B cell (primary cell): Measurements from ENCODE around the gene SCAND1. TPM values are rescaled to one million over a fixed set of nuclear protein-coding genes. Genes with fewer than 3 reads are reported as not detected.

ENCODE experiments used
- ATAC-seq: fragments of 200-7000 bp; cut with Tn5 transposase; one replicate; pipeline ENCODE4 v1.10.0; 2021; ENCODE audit warnings: low read depth, mild to moderate bottlenecking, moderate number of reproducible peaks, moderate library complexity
- CTCF ChIA-PET: fragments of 350-600 bp; sonication (Branson Sonifier 250); formaldehyde crosslinking; loops from one replicate; lab custom pipeline; 2021; ENCODE audit warnings: antibody characterized with exemption, inconsistent platforms; lab: Charles Lee
- POLR2A ChIA-PET: fragments of 350-600 bp; sonication (Branson Sonifier 250); formaldehyde crosslinking; loops from one replicate; lab custom pipeline; 2021; ENCODE audit warnings: antibody characterized with exemption; lab: Charles Lee
- DNase-seq: peaks from one replicate; pipeline ENCODE4 v3.0.0; 2013
- H2AFZ ChIP-seq: 2 replicates; pipeline ENCODE4 v1.6.1; 2012; ENCODE audit warnings: mild to moderate bottlenecking, low read depth, low read length; ENCODE audit not compliant: insufficient read depth, poor library complexity, severe bottlenecking
- H3K27ac ChIP-seq, 2 donors: 1 replicate in 1 of 2; 2 replicates in 1 of 2; pipeline ENCODE4 v1.5.1; 2012 to 2013; ENCODE audit warnings: low read length in 2 of 2, mild to moderate bottlenecking in 2 of 2, moderate library complexity in 1 of 2
- H3K27me3 ChIP-seq, 4 experiments: fragments of 200-600 bp in 1 of 4; sonication (generic) in 1 of 4; replicated peaks in 1 of 4; 1 replicate in 2 of 4; 2 replicates in 2 of 4; pipeline versions ENCODE4 v1.6.1 to v1.7.0; 2013 to 2016; ENCODE audit warnings: low read length in 3 of 4, mild to moderate bottlenecking in 2 of 4, mixed read lengths in 1 of 4, moderate library complexity in 1 of 4; ENCODE audit not compliant: insufficient read depth in 4 of 4, control insufficient read depth in 3 of 4; ENCODE audit errors: control extremely low read depth in 1 of 4
- H3K36me3 ChIP-seq, 2 experiments: replicated peaks in 1 of 2; 1 replicate in 1 of 2; 2 replicates in 1 of 2; pipeline versions ENCODE4 v1.6.1 to v1.7.1; 2013; ENCODE audit warnings: low read length in 1 of 2; ENCODE audit not compliant: insufficient read depth in 2 of 2, control insufficient read depth in 1 of 2; ENCODE audit errors: control extremely low read depth in 1 of 2, extremely low read depth in 1 of 2
- H3K4me1 ChIP-seq, 2 donors: fragments of 200-600 bp in 1 of 2; sonication (generic) in 1 of 2; 1 replicate in 1 of 2; 2 replicates in 1 of 2; pipeline versions ENCODE4 v1.5.1 to v1.6.1; 2013 to 2017; ENCODE audit warnings: low read length in 2 of 2; ENCODE audit not compliant: control insufficient read depth in 2 of 2, insufficient read depth in 2 of 2
- H3K4me2 ChIP-seq: replicated peaks from 2 replicates; pipeline ENCODE3; 2012; ENCODE audit warnings: mild to moderate bottlenecking, low read depth, low read length; ENCODE audit not compliant: poor library complexity, severe bottlenecking
- H3K4me3 ChIP-seq, 5 experiments: fragments of 200-600 bp in 1 of 5; sonication (generic) in 1 of 5; 1 replicate in 3 of 5; 2 replicates in 2 of 5; pipeline versions ENCODE4 v1.5.1 to v1.7.0; 2011 to 2016; ENCODE audit warnings: low read length in 4 of 5, mild to moderate bottlenecking in 4 of 5, low read depth in 2 of 5, control low read depth in 1 of 5, moderate library complexity in 1 of 5; ENCODE audit not compliant: insufficient read depth in 1 of 5; ENCODE audit errors: control extremely low read depth in 1 of 5, extremely low read depth in 1 of 5
- H3K79me2 ChIP-seq: fragments of 200-600 bp; sonication (generic); one replicate; pipeline ENCODE4 v1.6.0; 2016; ENCODE audit warnings: low read length; ENCODE audit not compliant: control insufficient read depth, insufficient read depth
- H3K9ac ChIP-seq: fragments of 200-600 bp; sonication (generic); 2 replicates; pipeline ENCODE4 v1.6.1; 2017; ENCODE audit warnings: mild to moderate bottlenecking, low read length, moderate library complexity
- H3K9me3 ChIP-seq, 3 donors: one replicate each; pipeline versions ENCODE4 v1.6.1 to v1.7.1; 2013; ENCODE audit warnings: low read length in 2 of 3; ENCODE audit not compliant: control insufficient read depth in 2 of 3, insufficient read depth in 1 of 3; ENCODE audit errors: control extremely low read depth in 1 of 3
- H4K20me1 ChIP-seq: 2 replicates; pipeline ENCODE4 v1.6.0; 2012; ENCODE audit warnings: mild to moderate bottlenecking, low read length; ENCODE audit not compliant: insufficient read depth, control insufficient read depth, poor library complexity, severe bottlenecking
- H3K27ac Mint-ChIP-seq: one replicate; pipeline ENCODE4 v1.8.0; 2021; ENCODE audit warnings: mixed read lengths
- H3K27me3 Mint-ChIP-seq: one replicate; pipeline ENCODE4 v1.8.0; 2021; ENCODE audit warnings: mixed read lengths
- H3K4me1 Mint-ChIP-seq: one replicate; pipeline ENCODE4 v1.8.0; 2021; ENCODE audit warnings: mixed read lengths
- H3K4me3 Mint-ChIP-seq: one replicate; pipeline ENCODE4 v1.8.0; 2021; ENCODE audit warnings: mixed read lengths
- H3K9me3 Mint-ChIP-seq: one replicate; pipeline ENCODE4 v1.8.0; 2022; ENCODE audit warnings: mixed read lengths; ENCODE audit not compliant: insufficient read depth
- EZH2 ChIP-seq: IDR thresholded peaks from 2 replicates; pipeline ENCODE4 v1.6.1; 2012; ENCODE audit warnings: borderline replicate concordance, low read depth, mild to moderate bottlenecking, moderate library complexity, low read length; ENCODE audit not compliant: insufficient read depth, poor library complexity, severe bottlenecking
- WGBS: methylation state at CpG from one replicate; pipeline ENCODE4 v1.1.5; 2013; ENCODE audit warnings: missing lambda C conversion rate; ENCODE audit not compliant: insufficient coverage; 5-methylcytosine and 5-hydroxymethylcytosine counted together
- intact Hi-C: fragments of 100-400 bp; cut with micrococcal nuclease; formaldehyde crosslinking; loops from one replicate; pipeline ENCODE4 v1.10.0; 2022
- polyA plus RNA-seq: library from polyadenylated mRNA; depleted of rRNA; stranded (reverse); fragments of >200 nt; gene quantifications from 2 replicates; pipeline ENCODE4 v1.2.3, GENCODE V29; 2012
- total RNA-seq, 2 donors: library from RNA; stranded (reverse); fragments of 120-200 nt in 1 of 2; gene quantifications; 1 replicate in 1 of 2; 2 replicates in 1 of 2; pipeline versions ENCODE4 v1.2.3 to v1.2.4, GENCODE V29; 2013 to 2022
- TF ChIP-seq, protein P1 (sequence below): fragments of 200-600 bp; IDR thresholded peaks from one replicate; pipeline ENCODE4 v1.8.0; 2022; ENCODE audit warnings: antibody characterized with exemption, mild to moderate bottlenecking

SCAND1 gene
- total and polyA plus RNA-seq, 2 donors (not counting 1 experiment from before 2014, with no cell fraction given) = 42.0 to 102 TPM

DNA sequence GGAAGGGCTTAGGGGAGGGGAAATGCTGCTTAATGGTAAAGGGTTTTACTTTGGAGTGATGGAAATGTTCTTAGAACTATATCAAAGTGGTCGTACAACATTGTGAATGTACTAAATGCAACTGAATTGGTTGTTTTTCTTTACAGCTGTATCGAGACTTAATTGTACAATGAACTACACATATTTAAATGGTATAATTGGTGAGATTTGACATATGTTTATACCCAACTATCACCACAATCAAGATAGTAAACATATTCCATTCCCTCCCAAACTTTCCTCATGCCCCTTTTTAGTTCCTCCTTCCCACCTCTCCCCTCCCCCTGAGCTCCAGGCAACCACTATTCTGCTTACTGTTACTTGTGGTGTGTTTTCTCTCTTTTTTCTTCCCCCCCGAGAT lies 44.0 kb downstream of the SCAND1 start:
- H3K27me3 Mint-ChIP-seq = no peaks in the 10 kb centered on the region
- WGBS = no CpG with 5 or more reads among the region's 3 CpGs
- H3K4me3 Mint-ChIP-seq = no peak overlapping the region
- Histone ChIP-seq H3K27me3 (no peaks in the 10 kb centered on the region), H3K4me3 (no peak overlapping the region), H3K9me3 (no peaks in the 10 kb centered on the region), H3K36me3 (peaks cover 0 to 63% of the 10 kb centered on the region in 2 experiments), H3K9ac (no peak overlapping the region), H3K27ac (no peak overlapping the region), H4K20me1 (peaks cover 28% of the 10 kb centered on the region), H3K4me2 (no peak overlapping the region), H3K4me1 (no peaks in the 10 kb centered on the region), H2AFZ (no peak overlapping the region), H3K79me2 (peaks cover 30% of the 10 kb centered on the region)
- intact Hi-C loops = no loop called here
- no peaks in the 10 kb centered on the region for H3K4me1 Mint-ChIP-seq
- no peak overlapping the region for H3K27ac Mint-ChIP-seq
- TF ChIP-seq, protein P1, sequence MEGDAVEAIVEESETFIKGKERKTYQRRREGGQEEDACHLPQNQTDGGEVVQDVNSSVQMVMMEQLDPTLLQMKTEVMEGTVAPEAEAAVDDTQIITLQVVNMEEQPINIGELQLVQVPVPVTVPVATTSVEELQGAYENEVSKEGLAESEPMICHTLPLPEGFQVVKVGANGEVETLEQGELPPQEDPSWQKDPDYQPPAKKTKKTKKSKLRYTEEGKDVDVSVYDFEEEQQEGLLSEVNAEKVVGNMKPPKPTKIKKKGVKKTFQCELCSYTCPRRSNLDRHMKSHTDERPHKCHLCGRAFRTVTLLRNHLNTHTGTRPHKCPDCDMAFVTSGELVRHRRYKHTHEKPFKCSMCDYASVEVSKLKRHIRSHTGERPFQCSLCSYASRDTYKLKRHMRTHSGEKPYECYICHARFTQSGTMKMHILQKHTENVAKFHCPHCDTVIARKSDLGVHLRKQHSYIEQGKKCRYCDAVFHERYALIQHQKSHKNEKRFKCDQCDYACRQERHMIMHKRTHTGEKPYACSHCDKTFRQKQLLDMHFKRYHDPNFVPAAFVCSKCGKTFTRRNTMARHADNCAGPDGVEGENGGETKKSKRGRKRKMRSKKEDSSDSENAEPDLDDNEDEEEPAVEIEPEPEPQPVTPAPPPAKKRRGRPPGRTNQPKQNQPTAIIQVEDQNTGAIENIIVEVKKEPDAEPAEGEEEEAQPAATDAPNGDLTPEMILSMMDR = no peak
- no peak for TF ChIP-seq EZH2
- no peaks in the 10 kb centered on the region for H3K9me3 Mint-ChIP-seq
- ChIA-PET CTCF (no interaction called here), POLR2A (no interaction called here)
- ATAC-seq (no peak), DNase-seq (no peak)

DNA sequence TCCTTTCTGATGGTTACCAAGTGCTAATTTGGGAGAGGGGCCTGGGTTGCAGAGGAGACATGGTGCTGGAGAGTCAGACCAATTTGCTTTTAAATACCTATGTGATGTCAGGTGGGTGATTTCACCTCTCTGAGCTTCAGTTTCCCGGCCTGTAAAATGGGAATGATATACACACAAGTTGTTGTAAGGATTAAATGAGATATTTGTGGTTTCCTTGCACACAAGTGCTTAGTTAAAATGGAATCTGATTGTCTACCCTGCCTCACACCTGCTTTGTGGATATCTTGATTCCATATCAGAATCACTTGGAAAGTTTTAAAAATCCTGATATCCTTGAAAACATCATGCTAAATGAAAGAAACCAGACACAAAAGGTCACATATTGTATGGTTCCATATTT lies 44.5 kb downstream of the SCAND1 start:
- ATAC-seq (no peak), DNase-seq (no peak)
- Histone ChIP-seq H3K79me2 (peaks cover 35% of the 10 kb centered on the region), H2AFZ (no peak overlapping the region), H3K9me3 (no peaks in the 10 kb centered on the region), H4K20me1 (peaks cover 32% of the 10 kb centered on the region), H3K4me3 (no peak overlapping the region), H3K4me1 (no peaks in the 10 kb centered on the region), H3K36me3 (peaks cover 0 to 64% of the 10 kb centered on the region in 2 experiments), H3K4me2 (no peak overlapping the region), H3K9ac (no peak overlapping the region), H3K27me3 (no peaks in the 10 kb centered on the region), H3K27ac (no peak overlapping the region)
- ChIA-PET POLR2A (no interaction called here), CTCF (no interaction called here)
- intact Hi-C loops = no loop called here
- Mint-ChIP-seq H3K9me3 (no peaks in the 10 kb centered on the region), H3K27ac (no peak overlapping the region), H3K4me3 (no peak overlapping the region), H3K27me3 (no peaks in the 10 kb centered on the region), H3K4me1 (no peaks in the 10 kb centered on the region)
- WGBS = no CpG with 5 or more reads among the region's 1 CpG
- TF ChIP-seq, protein P1 = no peak
- no peak for TF ChIP-seq EZH2
